Endothelial cell of umbilical vein (primary cell): ENCODE results near the gene IRS1. TPM values are rescaled to one million over a fixed set of nuclear protein-coding genes. Genes with fewer than 3 reads are reported as not detected.
A peak's percentile ranks its signal among the peaks of the same experiment; 100 is the strongest.

Source experiments
- BruUV-seq: library from RNA; stranded (reverse); fragments of 400-500 nt; replicated peaks from 2 replicates; lab custom pipeline; 2021; lab: Mats Ljungman, UMichigan
- CTCF ChIA-PET: fragments of 300-600, 350-600 bp; sonication (Branson Sonifier 250); formaldehyde crosslinking; loops from one replicate; lab custom pipeline; 2021; ENCODE audit warnings: antibody characterized with exemption, inconsistent platforms; lab: Charles Lee
- POLR2A ChIA-PET: fragments of 300-600, 350-600 bp; sonication (Branson Sonifier 250); formaldehyde crosslinking; loops from one replicate; lab custom pipeline; 2021; ENCODE audit warnings: antibody characterized with exemption, inconsistent platforms; lab: Charles Lee
- DNase-seq: peaks from one replicate; pipeline ENCODE4 v3.0.0-alpha.2; 2011; ENCODE audit warnings: low read depth, low spot score
- FAIRE-seq: peaks from 2 replicates; lab custom pipeline; 2011; peaks lifted over from hg19 to GRCh38; lab: Jason Lieb, UNC
- H2AFZ ChIP-seq: 2 replicates; pipeline ENCODE4 v1.6.0; 2012; ENCODE audit warnings: low read depth, low read length, control low read depth, inconsistent platforms
- H3K27ac ChIP-seq: 2 replicates; pipeline ENCODE4 v1.5.1; 2011; ENCODE audit warnings: low read depth, mild to moderate bottlenecking, control low read depth, low read length, moderate library complexity; ENCODE audit not compliant: insufficient read depth
- H3K27me3 ChIP-seq, 2 experiments: 2 replicates each; pipeline versions ENCODE4 v1.6.0 to v1.6.1; 2011; ENCODE audit warnings: low read length in 2 of 2, mixed read lengths in 1 of 2; ENCODE audit not compliant: control insufficient read depth in 2 of 2, insufficient read depth in 2 of 2
- H3K36me3 ChIP-seq, 2 experiments: 2 replicates in 1 of 2; 3 replicates in 1 of 2; pipeline ENCODE4 v1.5.1; 2011; ENCODE audit warnings: low read length in 2 of 2, mild to moderate bottlenecking in 1 of 2, moderate library complexity in 1 of 2; ENCODE audit not compliant: control insufficient read depth in 2 of 2, insufficient read depth in 2 of 2; ENCODE audit errors: extremely low read depth in 1 of 2
- H3K4me1 ChIP-seq: 3 replicates; pipeline ENCODE4 v1.5.1; 2011; ENCODE audit warnings: mild to moderate bottlenecking, low read length; ENCODE audit not compliant: control insufficient read depth, insufficient read depth; ENCODE audit errors: extremely low read depth
- H3K4me2 ChIP-seq: 2 replicates; pipeline ENCODE4 v1.6.1; 2011; ENCODE audit warnings: low read length, control low read depth, mixed read lengths; ENCODE audit not compliant: insufficient read depth
- H3K4me3 ChIP-seq, 3 experiments: fragments of 200-600 bp in 1 of 3; sonication (generic), shearing (Covaris generic) in 1 of 3; replicated peaks in 1 of 3; 2 replicates each; pipeline ENCODE4 v1.5.1; 2011 to 2016; ENCODE audit warnings: control low read depth in 3 of 3, low read length in 3 of 3, mild to moderate bottlenecking in 2 of 3, inconsistent platforms in 1 of 3, low read depth in 1 of 3, moderate library complexity in 1 of 3; ENCODE audit not compliant: insufficient read depth in 1 of 3
- H3K79me2 ChIP-seq: 2 replicates; pipeline ENCODE4 v1.6.0; 2012; ENCODE audit warnings: low read length, inconsistent platforms; ENCODE audit not compliant: control insufficient read depth, insufficient read depth
- H3K9ac ChIP-seq: replicated peaks from 2 replicates; pipeline ENCODE3; 2011; ENCODE audit warnings: low read length, control low read depth; ENCODE audit not compliant: insufficient read depth; ENCODE audit errors: extremely low read depth
- H3K9me1 ChIP-seq: replicated peaks from 3 replicates; pipeline ENCODE4 v1.6.0; 2011; ENCODE audit warnings: mild to moderate bottlenecking, low read length; ENCODE audit not compliant: control insufficient read depth, insufficient read depth; ENCODE audit errors: extremely low read depth
- H3K9me3 ChIP-seq: replicated peaks from 2 replicates; pipeline ENCODE4 v1.5.1; 2012; ENCODE audit warnings: low read length, inconsistent platforms; ENCODE audit not compliant: control insufficient read depth, insufficient read depth
- H4K20me1 ChIP-seq: replicated peaks from 2 replicates; pipeline ENCODE3; 2011; ENCODE audit warnings: mild to moderate bottlenecking, low read length; ENCODE audit not compliant: control insufficient read depth, insufficient read depth; ENCODE audit errors: extremely low read depth
- EZH2 ChIP-seq: IDR thresholded peaks from 2 replicates; pipeline ENCODE4 v1.6.1; 2012; ENCODE audit warnings: borderline replicate concordance, low read depth, mild to moderate bottlenecking, moderate library complexity, low read length, inconsistent platforms; ENCODE audit not compliant: severe bottlenecking
- dilution Hi-C: fragments of 300-500 bp; cut with MboI; formaldehyde crosslinking; loops from one replicate; pipeline ENCODE4 v1.15.0; 2019; ENCODE audit warnings: low sequenced_read_pairs; ENCODE audit not compliant: extremely low pct_ligation_motif_present
- intact Hi-C: fragments of 100-400 bp; cut with micrococcal nuclease; formaldehyde crosslinking; loops from one replicate; pipeline ENCODE4 v1.10.0; 2022
- polyA plus RNA-seq, 4 experiments: library from polyadenylated mRNA; depleted of rRNA in 3 of 4; stranded (reverse) in 3 of 4; unstranded in 1 of 4; fragments of >200 nt; gene quantifications; 2 replicates each; pipeline versions ENCODE4 v1.2.1 to v1.2.3, GENCODE V29; 2011 to 2012; ENCODE audit warnings: missing spikeins in 1 of 4
- total RNA-seq: library from RNA; stranded (reverse); gene quantifications from 2 replicates; pipeline ENCODE4 v1.2.3, GENCODE V29; 2021
- TF ChIP-seq, protein P1 (sequence below), 2 donors: IDR thresholded peaks; 1 replicate in 1 of 2; 2 replicates in 1 of 2; pipeline ENCODE4 v1.5.1; 2011; ENCODE audit warnings: low read length in 2 of 2, mild to moderate bottlenecking in 2 of 2, moderate library complexity in 2 of 2, control low read depth in 1 of 2, inconsistent platforms in 1 of 2, low read depth in 1 of 2; ENCODE audit not compliant: insufficient read depth in 1 of 2; ENCODE audit errors: extremely low read depth in 1 of 2

IRS1 gene
- total and polyA plus RNA-seq, 2 donors (not counting 3 experiments of a cell fraction or from before 2014, with no cell fraction given), result 0.10 to 0.11 TPM

DNA sequence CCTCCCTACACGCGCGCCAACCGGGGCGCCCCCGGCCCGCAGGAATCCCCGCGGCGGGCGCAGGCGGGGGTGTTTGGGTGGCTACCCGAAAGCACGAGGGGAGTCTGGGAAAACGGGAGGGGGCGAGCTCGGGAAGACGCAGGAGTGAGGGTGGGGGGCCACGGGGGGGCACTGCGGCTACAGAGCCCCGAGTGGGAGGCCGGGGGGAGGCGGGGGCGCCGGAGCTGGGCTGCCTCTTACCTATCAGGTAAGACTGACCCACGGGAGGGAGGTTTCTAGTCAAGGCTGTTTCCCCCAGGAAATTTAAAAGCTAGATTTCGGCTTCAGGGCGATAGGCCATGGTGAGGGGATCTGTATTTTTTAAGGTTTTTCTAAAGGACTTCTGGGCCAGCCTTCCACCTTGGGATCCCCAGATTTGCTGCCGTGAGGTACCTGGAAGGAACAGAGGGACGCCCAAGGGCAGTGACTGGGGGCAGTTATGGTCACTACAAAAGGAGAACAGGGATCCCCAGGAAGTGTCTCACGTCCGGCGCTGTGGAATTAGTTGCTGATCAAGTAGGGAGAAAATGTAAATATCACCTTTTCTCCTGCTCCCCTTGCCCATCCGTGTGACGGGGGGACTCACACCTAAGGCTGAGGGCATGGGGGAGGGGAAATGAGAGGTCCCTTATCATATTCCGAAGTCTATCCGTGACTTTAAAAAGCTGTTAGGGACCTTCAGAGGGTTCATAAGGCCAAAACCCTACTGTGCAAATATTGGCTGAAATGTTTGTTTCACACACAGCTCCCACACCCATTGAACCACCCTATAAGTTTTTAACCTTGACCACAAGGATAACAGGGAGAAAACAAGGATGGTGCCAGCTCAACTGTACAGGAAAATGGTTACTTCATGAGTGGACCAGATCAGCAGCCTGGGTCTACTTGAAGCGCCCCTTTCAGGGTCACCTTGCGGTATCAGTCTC lies 638 bp upstream of the IRS1 start:
- Histone ChIP-seq H3K27me3 (peaks cover 19 to 28% of the 10 kb centered on the region in 2 experiments), H4K20me1 (no peaks in the 10 kb centered on the region), H3K4me1 (peaks cover 15% of the 10 kb centered on the region), H3K36me3 (no peaks in the 10 kb centered on the region), H3K79me2 (no peaks in the 10 kb centered on the region), H2AFZ (peak overlapping the region; percentile 43), H3K4me2 (peak overlapping the region; percentile 47), H3K27ac (no peak overlapping the region), H3K9me3 (no peaks in the 10 kb centered on the region), H3K9me1 (no peaks in the 10 kb centered on the region), H3K4me3 (peak overlapping the region in 1 of 3 experiments; percentile 43), H3K9ac (no peak overlapping the region)
- TF ChIP-seq, protein P1, sequence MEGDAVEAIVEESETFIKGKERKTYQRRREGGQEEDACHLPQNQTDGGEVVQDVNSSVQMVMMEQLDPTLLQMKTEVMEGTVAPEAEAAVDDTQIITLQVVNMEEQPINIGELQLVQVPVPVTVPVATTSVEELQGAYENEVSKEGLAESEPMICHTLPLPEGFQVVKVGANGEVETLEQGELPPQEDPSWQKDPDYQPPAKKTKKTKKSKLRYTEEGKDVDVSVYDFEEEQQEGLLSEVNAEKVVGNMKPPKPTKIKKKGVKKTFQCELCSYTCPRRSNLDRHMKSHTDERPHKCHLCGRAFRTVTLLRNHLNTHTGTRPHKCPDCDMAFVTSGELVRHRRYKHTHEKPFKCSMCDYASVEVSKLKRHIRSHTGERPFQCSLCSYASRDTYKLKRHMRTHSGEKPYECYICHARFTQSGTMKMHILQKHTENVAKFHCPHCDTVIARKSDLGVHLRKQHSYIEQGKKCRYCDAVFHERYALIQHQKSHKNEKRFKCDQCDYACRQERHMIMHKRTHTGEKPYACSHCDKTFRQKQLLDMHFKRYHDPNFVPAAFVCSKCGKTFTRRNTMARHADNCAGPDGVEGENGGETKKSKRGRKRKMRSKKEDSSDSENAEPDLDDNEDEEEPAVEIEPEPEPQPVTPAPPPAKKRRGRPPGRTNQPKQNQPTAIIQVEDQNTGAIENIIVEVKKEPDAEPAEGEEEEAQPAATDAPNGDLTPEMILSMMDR (IDR thresholded peaks at IDR 0.05; ENCODE audit: extremely low read depth in 1 of 2, insufficient read depth in 1 of 2, low read depth in 1 of 2, low read length in 2 of 2), result no peak
- peak; percentile 9 for TF ChIP-seq EZH2
- ChIA-PET POLR2A (no interaction called here), CTCF (interaction anchor here (1.0 to 2.3 kb wide), 5 partner anchors 107 to 1135 kb away, joined by 3 to 12 read pairs (median 7); no protein-coding TSS in a partner anchor)
- dilution Hi-C loops, result no loop called here
- BruUV-seq, result no TSS peak
- DNase-seq (no peak), FAIRE-seq (peak; percentile 37)
- intact Hi-C loops, result loop anchor here (1.0 to 10.0 kb wide), 5 partner anchors 9 to 1063 kb away; no protein-coding TSS in a partner anchor
